ENCODE results near the gene TCFL5.

Gene TCFL5

GRCh38 chr20:62794007-62794724 lies 67.5 kb downstream of the TCFL5 start:
- DNase-seq: peak; percentile 87 to 93

DNA sequence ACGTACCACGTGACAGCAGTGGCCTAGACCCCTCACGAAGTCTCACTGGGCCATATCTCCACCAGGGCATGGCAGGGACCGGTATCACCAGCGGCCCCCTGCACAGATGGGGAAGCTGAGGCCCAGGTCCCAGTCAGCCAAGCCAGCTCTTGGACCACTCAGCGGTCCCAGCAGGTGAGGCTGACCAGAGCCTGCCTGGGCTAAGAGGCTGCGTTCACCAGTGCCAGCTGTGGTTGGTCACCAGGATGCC lies 67.9 kb downstream of the TCFL5 start:
- DNase-seq: no peak

DNA sequence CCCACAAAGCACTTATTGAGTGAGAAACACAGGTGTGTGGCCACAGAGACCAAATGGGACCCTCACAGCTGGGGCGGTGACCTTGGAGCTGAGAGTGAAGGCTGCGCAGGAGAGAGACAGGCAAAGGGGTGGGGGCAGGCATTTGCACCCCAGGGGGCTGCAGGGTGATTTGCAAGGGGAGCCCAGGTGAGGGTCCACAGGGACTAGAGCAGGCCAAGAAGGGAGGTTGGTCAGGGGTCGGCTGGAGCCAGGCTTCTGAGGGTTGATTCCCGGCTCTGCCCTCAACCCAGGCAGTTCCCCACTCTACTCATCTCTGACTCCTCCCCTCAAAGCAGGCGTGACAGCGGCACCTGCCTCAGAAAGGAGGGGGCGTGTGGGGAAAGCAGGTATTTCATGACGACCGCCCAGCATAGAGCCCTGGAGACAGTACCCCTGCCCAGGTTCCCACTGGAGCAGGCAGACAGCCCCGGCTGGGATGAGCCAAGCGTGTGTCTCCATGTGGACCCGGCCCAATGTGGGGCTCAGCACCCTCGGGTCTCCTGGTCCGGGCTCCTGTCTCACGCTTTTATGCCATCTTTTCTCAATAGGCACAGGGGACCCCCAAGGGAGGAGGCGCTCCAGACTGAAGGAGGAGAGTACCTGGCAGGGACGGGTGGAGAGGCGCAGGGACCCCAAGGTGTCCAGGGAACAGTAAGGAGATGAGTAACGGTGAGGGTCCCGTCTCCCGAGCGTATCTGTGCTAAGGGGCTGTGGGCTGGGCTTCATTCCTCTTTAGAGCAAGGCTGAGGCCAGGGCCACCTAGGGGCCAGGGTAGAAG lies 68.5 kb downstream of the TCFL5 start:
- DNase-seq: peak in 1 of 2 experiments; percentile 27

DNA sequence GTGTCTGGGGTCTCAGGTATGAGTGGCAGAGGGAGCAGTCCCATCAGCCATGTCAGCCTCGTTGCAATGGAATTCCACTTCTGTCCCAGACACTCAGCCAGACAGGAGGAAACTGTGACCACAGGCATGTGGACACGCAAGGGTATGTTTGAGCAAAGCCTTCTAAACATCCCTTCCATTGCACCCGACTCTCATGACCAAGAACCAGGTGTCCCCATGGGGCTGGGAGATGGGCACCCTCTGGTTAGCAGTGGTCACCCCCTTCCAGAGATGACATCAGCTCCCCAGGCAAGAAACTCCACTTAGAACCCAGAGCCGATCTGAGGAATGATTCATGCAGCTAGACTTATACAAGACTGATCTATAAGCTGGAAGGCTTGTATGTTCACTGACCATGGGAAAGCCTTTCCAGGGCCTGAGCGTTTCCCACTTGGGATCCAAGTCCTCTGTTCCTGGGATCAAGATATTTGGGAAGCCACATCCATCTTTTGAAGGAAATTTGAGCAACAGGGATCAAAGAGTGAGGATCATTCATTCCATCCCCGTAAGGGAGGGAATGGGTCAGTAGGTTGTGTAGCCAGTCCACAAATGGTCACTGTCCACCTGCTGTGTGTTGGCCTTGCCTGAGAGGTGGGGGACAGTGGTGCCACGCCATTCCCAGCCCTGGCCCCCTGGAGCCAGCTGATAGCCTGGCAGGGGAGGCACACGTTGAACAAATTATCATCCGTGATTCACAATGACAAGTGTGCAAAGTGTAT lies 69.3 kb downstream of the TCFL5 start:
- no peak for DNase-seq

- DNase-seq: peak; percentile 91 to 94
Observed at GRCh38 chr20:62791301-62792181, 70.1 kb downstream of the TCFL5 start.

All from NCI-H1930 (cell line).